ENCODE data around the gene NAT9.

NAT9 gene

GRCh38 chr17:74722782-74723181 lies 53.4 kb downstream of the NAT9 start:
- no peak for DNase-seq

Measured in NCI-H748 treated with DMSO at 0.1 percent for 48 hours (cell line).